Small intestine (tissue), 7 donors: ENCODE data around the gene RND1. TPM values are rescaled to one million over a fixed set of nuclear protein-coding genes. Genes with fewer than 3 reads are reported as not detected.
"Not testable (repeated sequence)": the region's sequence is repeated elsewhere in the genome, so short reads cannot be mapped to it uniquely, and the experiment has no call there.

Experiments used
- DNase-seq, 2 donors: peaks; one replicate each; pipeline versions ENCODE4 v3.0.0 to v3.0.0-alpha.2; 2013
- FAIRE-seq: peaks from 2 replicates; lab custom pipeline; 2012; peaks lifted over from hg19 to GRCh38; lab: Jason Lieb, UNC
- H3K27ac ChIP-seq, 3 donors: one replicate each; pipeline ENCODE4 v1.5.1; 2013; ENCODE audit warnings: low read length in 2 of 3, mild to moderate bottlenecking in 2 of 3, control low read depth in 1 of 3, inconsistent platforms in 1 of 3, low read depth in 1 of 3, moderate library complexity in 1 of 3
- H3K27me3 ChIP-seq, 3 donors: one replicate each; pipeline ENCODE4 v1.6.1; 2013; ENCODE audit warnings: low read length in 3 of 3, inconsistent platforms in 1 of 3; ENCODE audit not compliant: control insufficient read depth in 3 of 3, insufficient read depth in 3 of 3
- H3K36me3 ChIP-seq, 3 donors: one replicate each; pipeline ENCODE4 v1.6.1; 2013; ENCODE audit warnings: low read length in 3 of 3, inconsistent platforms in 1 of 3, low read depth in 1 of 3, mild to moderate bottlenecking in 1 of 3, moderate library complexity in 1 of 3; ENCODE audit not compliant: control insufficient read depth in 3 of 3, insufficient read depth in 2 of 3
- H3K4me1 ChIP-seq, 3 donors: one replicate each; pipeline ENCODE4 v1.6.1; 2013; ENCODE audit warnings: low read length in 2 of 3, inconsistent platforms in 1 of 3, low read depth in 1 of 3, mild to moderate bottlenecking in 1 of 3, moderate library complexity in 1 of 3; ENCODE audit not compliant: control insufficient read depth in 3 of 3, insufficient read depth in 2 of 3
- H3K4me3 ChIP-seq, 3 donors: one replicate each; pipeline ENCODE4 v1.5.1; 2013; ENCODE audit warnings: low read length in 3 of 3, control low read depth in 1 of 3, inconsistent platforms in 1 of 3, low read depth in 1 of 3, mild to moderate bottlenecking in 1 of 3, moderate library complexity in 1 of 3
- H3K9me3 ChIP-seq, 2 donors: one replicate each; pipeline ENCODE4 v1.6.1; 2013; ENCODE audit warnings: low read depth in 1 of 2, low read length in 1 of 2; ENCODE audit not compliant: control insufficient read depth in 2 of 2, insufficient read depth in 1 of 2
- WGBS, 3 donors: extraction: QIAGEN DNeasy Blood & Tissue Kit; methylation state at CpG; one replicate each; pipeline ENCODE4 v1.1.7; 2013; 5-methylcytosine and 5-hydroxymethylcytosine counted together
- polyA plus RNA-seq, 4 donors: library from polyadenylated mRNA; stranded (reverse) in 3 of 4; unstranded in 1 of 4; fragments of 200-250 nt in 3 of 4; fragments of 120-200 nt in 1 of 4; gene quantifications; one replicate each; pipeline versions ENCODE4 v1.2.1 to v1.2.3, GENCODE V29; 2013
- donor health status: healthy with polysubstance abuse.
- donor health status: control.
- donor health status: control.
- donor health status: Bipolar disorder and iron deficiency.
- donor health status: healthy.

RND1 gene
- polyA plus RNA-seq, 4 donors, result 1.3 to 6.3 (median 4.3) TPM

DNA sequence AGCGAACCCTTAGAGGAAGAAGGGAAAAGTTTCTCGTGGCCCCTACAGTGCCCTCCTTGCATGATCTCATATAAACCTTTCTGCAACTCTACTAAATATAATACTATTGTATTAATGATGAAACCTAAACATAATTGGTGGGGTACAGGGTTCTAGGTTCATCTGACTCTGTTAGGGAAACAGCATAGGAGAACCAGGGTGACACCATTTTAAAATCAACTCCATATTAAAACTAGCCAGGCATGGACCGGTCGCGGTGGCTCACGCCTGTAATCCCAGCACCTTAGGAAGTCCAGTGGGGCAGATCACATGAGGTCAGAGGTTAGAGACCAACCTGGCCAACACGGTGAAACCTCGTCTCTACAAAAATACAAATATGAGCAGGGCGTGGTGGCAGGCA lies 15.0 kb upstream of the RND1 start:
- FAIRE-seq (no peak), DNase-seq (no peak)
- Histone ChIP-seq H3K4me3 (no peak overlapping the region), H3K36me3 (no peaks in the 10 kb centered on the region), H3K27me3 (peaks cover 0 to 2% (median 0%) of the 10 kb centered on the region in 3 donors), H3K9me3 (no peaks in the 10 kb centered on the region), H3K4me1 (peaks cover 0 to 34% (median 1%) of the 10 kb centered on the region in 3 donors), H3K27ac (no peak overlapping the region)
- WGBS, 3 donors, result 77 to 82% (median 81%) methylated on average over 9 of the region's 9 CpGs

DNA sequence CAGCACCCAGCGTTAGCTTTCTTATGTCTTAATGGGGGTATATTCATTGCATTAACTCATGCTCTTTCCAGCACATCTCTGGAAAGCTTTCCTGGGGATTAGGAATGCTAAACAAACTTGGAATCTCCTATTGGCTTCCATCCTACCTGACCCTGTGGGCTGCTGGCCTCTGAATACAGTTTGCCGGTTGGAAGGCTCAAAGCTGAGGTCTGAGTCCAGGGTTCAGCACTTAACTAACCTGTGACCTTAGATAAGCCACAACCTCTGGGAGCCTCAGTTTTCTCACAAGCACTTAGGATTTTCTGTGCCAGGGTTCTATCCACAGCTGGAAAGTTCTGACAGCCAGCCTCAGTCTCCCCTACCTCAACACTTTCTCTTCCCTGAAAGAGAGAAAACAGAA lies 12.9 kb upstream of the RND1 start:
- peaks cover 0 to 26% (median 1%) of the 10 kb centered on the region in 3 donors for H3K4me1 ChIP-seq
- no peaks in the 10 kb centered on the region for H3K36me3 ChIP-seq
- DNase-seq, result no peak
- FAIRE-seq, result no peak
- no peaks in the 10 kb centered on the region for H3K9me3 ChIP-seq
- H3K4me3 ChIP-seq, result no peak overlapping the region
- no peak overlapping the region for H3K27ac ChIP-seq
- 49 to 73% (median 65%) methylated on average over 2 of the region's 2 CpGs for WGBS, 3 donors
- H3K27me3 ChIP-seq, result peaks cover 0 to 2% (median 0%) of the 10 kb centered on the region in 3 donors

DNA sequence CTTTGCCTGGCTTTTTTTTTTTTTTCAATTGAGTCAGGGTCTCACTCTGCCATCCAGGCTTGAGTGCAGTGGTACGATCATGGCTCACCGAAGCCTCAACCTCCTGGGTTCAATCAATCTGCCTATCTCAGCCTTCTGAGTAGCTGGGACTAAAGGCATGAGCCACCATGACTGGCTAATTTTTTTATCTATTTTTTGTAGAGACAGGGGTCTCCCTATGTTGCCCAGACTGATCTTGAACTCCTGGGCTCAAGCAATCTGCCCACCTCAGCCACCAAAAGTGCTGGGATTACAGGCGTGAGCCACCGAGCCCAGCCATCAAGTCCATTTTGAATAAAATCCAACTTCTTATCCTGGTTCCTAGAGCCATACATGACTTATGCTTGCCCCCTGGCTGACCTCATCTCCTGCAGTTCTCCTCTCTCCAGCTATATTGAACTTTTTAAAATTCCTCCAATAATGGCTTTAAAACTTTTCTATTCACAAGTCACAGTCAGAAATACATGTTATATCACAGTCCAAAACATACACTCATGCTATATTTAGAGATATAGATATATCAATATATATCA lies 10.4 kb upstream of the RND1 start:
- FAIRE-seq (no peak), DNase-seq (no peak)
- Histone ChIP-seq H3K4me1 (peaks cover 0 to 6% (median 1%) of the 10 kb centered on the region in 3 donors), H3K4me3 (no peak overlapping the region), H3K27ac (no peak overlapping the region), H3K27me3 (peaks cover 0 to 2% (median 0%) of the 10 kb centered on the region in 3 donors), H3K9me3 (no peaks in the 10 kb centered on the region), H3K36me3 (no peaks in the 10 kb centered on the region)
- 73 to 83% (median 81%) methylated on average over 4 of the region's 4 CpGs for WGBS, 3 donors

DNA sequence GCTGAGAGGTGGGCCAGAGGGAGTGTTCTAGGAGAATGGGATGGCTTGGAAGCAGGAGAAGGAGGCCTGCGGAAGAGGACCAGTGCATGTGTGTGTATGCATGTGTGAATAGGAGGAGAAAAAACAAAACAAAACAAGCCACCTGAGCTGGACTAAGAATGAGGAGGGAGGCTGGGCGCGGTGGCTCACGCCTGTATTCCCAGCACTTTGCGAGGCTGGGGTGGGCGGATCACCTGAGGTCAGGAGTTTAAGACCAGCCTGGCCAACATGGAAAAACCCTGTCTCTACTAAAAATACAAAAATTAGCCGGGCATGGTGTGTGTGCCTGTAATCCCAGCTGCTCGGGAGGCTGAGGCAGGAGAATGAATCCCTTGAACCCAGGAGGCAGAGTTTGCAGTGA lies 7.9 kb upstream of the RND1 start:
- 68 to 77% (median 77%) methylated on average over 8 of the region's 8 CpGs for WGBS, 3 donors
- not testable (repeated sequence) for DNase-seq, H3K4me1 ChIP-seq, H3K27me3 ChIP-seq, H3K36me3 ChIP-seq, H3K27ac ChIP-seq, H3K9me3 ChIP-seq, H3K4me3 ChIP-seq, FAIRE-seq

DNA sequence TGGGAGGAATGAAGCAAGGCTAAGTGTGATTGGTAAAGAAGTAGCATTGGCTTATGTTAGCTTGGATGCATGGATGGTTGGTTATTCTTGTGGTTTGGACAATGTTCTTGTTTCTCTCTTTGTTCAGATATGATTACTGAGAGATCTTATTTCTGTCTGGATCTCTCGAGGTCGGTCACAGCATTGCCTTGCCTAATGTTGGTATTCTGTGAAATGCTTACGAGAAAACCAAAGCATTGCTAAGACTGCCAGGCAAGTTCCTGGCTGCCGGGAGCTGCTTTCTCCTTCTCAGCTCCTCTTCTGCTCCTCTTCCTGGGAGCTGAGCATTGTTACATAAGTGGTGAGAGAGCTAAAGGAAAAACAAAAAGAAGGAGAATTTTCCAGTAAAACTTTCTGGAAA lies 7.4 kb upstream of the RND1 start:
- FAIRE-seq (no peak), DNase-seq (no peak)
- no peak overlapping the region for H3K27ac ChIP-seq
- no peaks in the 10 kb centered on the region for H3K4me1 ChIP-seq
- no peaks in the 10 kb centered on the region for H3K36me3 ChIP-seq
- 87 to 97% (median 88%) methylated on average over 4 of the region's 4 CpGs for WGBS, 3 donors
- H3K27me3 ChIP-seq, result no peaks in the 10 kb centered on the region
- no peaks in the 10 kb centered on the region for H3K9me3 ChIP-seq
- no peak overlapping the region for H3K4me3 ChIP-seq

DNA sequence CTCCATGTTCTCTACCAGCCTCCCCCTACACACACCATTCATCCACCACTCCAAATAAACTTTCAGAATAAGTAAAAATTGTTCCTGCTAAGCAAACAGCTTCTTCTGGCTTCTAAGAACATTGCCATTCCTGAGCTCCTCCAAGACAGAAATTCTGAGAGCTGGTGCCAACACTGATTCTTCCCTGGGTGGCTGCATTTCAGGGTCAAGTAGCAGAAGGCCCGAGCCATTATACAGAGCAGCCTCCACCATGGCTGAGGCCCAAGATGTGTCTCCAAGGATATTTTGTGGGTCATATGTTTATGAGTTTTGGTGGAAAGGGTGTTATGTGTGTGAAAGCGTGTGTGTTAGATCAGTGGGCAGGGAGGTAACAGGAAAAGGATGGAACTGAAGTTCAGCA lies 3.5 kb upstream of the RND1 start:
- no peaks in the 10 kb centered on the region for H3K9me3 ChIP-seq
- 77 to 81% (median 78%) methylated on average over 2 of the region's 2 CpGs for WGBS, 3 donors
- no peak for DNase-seq
- no peak overlapping the region for H3K27ac ChIP-seq
- H3K27me3 ChIP-seq, result peaks cover 0 to 9% (median 0%) of the 10 kb centered on the region in 3 donors
- H3K4me3 ChIP-seq, result no peak overlapping the region
- peaks cover 0 to 7% (median 4%) of the 10 kb centered on the region in 3 donors for H3K4me1 ChIP-seq
- no peak for FAIRE-seq
- no peaks in the 10 kb centered on the region for H3K36me3 ChIP-seq

DNA sequence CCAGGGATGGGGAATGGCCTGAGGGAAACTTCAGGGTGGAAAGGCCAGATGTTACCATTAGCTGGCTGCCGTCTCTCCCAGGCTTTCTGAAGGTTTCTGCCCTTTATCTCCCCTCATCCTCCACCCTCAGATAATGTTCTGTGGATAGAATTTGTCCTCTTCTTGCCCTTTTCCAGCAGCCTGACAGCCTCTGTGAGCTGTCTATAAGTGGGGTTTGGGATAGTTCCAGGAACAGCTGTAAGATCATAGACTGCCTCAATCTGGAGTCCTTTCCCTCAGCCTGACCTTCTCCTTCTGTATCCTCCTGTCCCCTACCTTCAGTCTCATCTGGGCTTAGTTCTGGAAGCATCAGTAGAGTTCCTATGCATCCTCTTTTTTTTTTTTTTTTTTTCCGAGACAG lies 2.8 kb upstream of the RND1 start:
- H3K4me3 ChIP-seq, result no peak overlapping the region
- FAIRE-seq (no peak), DNase-seq (no peak)
- H3K36me3 ChIP-seq, result no peaks in the 10 kb centered on the region
- no peak overlapping the region for H3K27ac ChIP-seq
- peaks cover 0 to 15% (median 0%) of the 10 kb centered on the region in 3 donors for H3K27me3 ChIP-seq
- H3K9me3 ChIP-seq, result no peaks in the 10 kb centered on the region
- H3K4me1 ChIP-seq, result peaks cover 0 to 7% (median 4%) of the 10 kb centered on the region in 3 donors
- WGBS, 3 donors, result 69 to 81% (median 71%) methylated on average over 2 of the region's 2 CpGs

DNA sequence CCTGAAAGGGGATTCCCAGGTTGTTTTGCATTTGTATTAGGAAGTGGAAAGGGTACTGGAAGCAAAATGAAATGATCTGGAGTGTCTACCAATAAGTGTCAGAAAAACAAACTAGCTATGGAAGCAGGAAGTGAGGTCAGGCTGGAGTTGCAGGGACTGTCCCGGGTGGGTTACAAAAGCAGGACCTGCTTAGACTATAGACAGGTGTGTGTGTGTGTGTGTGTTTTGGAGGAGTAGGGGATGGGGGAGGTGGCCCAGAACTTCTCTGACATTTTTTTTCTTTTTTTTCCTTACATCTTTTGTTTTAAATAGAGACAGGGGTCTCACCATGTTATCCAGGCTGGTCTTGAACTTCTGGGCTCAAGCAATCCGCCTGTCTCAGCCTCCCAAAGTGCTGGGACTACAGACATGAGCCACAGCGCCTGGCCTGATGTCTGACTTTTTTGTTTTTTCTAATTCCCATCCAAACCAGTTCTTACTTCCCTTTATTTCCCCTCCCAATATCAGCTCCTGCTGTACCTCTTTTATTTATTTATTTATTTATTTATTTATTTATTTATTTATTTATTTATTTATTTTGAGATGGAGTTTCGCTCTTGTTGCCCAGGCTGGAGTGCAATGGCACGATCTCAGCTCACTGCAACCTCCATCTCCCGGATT lies 512 bp upstream of the RND1 start:
- peak overlapping the region in 2 of 3 donors; percentile 58 to 68 for H3K4me3 ChIP-seq
- peaks cover 0 to 16% (median 0%) of the 10 kb centered on the region in 3 donors for H3K27me3 ChIP-seq
- H3K4me1 ChIP-seq, result peaks cover 0 to 7% (median 4%) of the 10 kb centered on the region in 3 donors
- no peak for FAIRE-seq
- WGBS, 3 donors, result 75 to 80% (median 75%) methylated on average over 6 of the region's 6 CpGs
- peaks cover 0 to 7% (median 0%) of the 10 kb centered on the region in 3 donors for H3K36me3 ChIP-seq
- peak overlapping the region in 2 of 3 donors; percentile 38 to 44 for H3K27ac ChIP-seq
- H3K9me3 ChIP-seq, result no peaks in the 10 kb centered on the region
- DNase-seq, result no peak
